ENCODE data around the gene EMP2.

The EMP2 gene

GRCh38 chr16:10610499-10611184 is 30.2 kb upstream of the EMP2 start:
- no peak for DNase-seq (ENCODE audit: low spot score)

- no peak for DNase-seq (ENCODE audit: low spot score)
Observed at GRCh38 chr16:10609402-10609774, 29.0 kb upstream of the EMP2 start.

GRCh38 chr16:10608687-10609401 is 28.4 kb upstream of the EMP2 start:
- DNase-seq (ENCODE audit: low spot score) = no peak

- no peak for DNase-seq (ENCODE audit: low spot score)
Observed at GRCh38 chr16:10607157-10607556, 26.8 kb upstream of the EMP2 start.

GRCh38 chr16:10606607-10607006 is 26.2 kb upstream of the EMP2 start:
- no peak for DNase-seq (ENCODE audit: low spot score)

GRCh38 chr16:10605636-10606035 is 25.2 kb upstream of the EMP2 start:
- DNase-seq (ENCODE audit: low spot score) = no peak

- no peak for DNase-seq (ENCODE audit: low spot score)
Observed at GRCh38 chr16:10601444-10602408, 21.3 kb upstream of the EMP2 start.

GRCh38 chr16:10600782-10601443 is 20.5 kb upstream of the EMP2 start:
- no peak for DNase-seq (ENCODE audit: low spot score)

- no peak for DNase-seq (ENCODE audit: low spot score)
Observed at GRCh38 chr16:10599626-10600025, 19.2 kb upstream of the EMP2 start.

GRCh38 chr16:10598157-10598556 is 17.8 kb upstream of the EMP2 start:
- DNase-seq (ENCODE audit: low spot score) = no peak

GRCh38 chr16:10597187-10597601 is 16.8 kb upstream of the EMP2 start:
- DNase-seq (ENCODE audit: low spot score) = no peak

GRCh38 chr16:10594312-10594950 is 14.0 kb upstream of the EMP2 start:
- DNase-seq (ENCODE audit: low spot score) = no peak

- no peak for DNase-seq (ENCODE audit: low spot score)
Observed at GRCh38 chr16:10592611-10593010, 12.2 kb upstream of the EMP2 start.

GRCh38 chr16:10590342-10590741 is 9.9 kb upstream of the EMP2 start:
- no peak for DNase-seq (ENCODE audit: low spot score)

GRCh38 chr16:10589109-10589508 is 8.7 kb upstream of the EMP2 start:
- no peak for DNase-seq (ENCODE audit: low spot score)

GRCh38 chr16:10587622-10588021 is 7.2 kb upstream of the EMP2 start:
- DNase-seq (ENCODE audit: low spot score) = no peak

GRCh38 chr16:10584981-10585438 is 4.6 kb upstream of the EMP2 start:
- DNase-seq (ENCODE audit: low spot score) = no peak

- DNase-seq (ENCODE audit: low spot score) = no peak
Observed at GRCh38 chr16:10583269-10583668, 2.9 kb upstream of the EMP2 start.

- DNase-seq (ENCODE audit: low spot score) = no peak
Observed at GRCh38 chr16:10581507-10581906, 1.1 kb upstream of the EMP2 start.

GRCh38 chr16:10580883-10581247 is 467 bp upstream of the EMP2 start:
- DNase-seq (ENCODE audit: low spot score) = no peak

GRCh38 chr16:10579575-10579964 is 828 bp downstream of the EMP2 start:
- no peak for DNase-seq (ENCODE audit: low spot score)

Data from iPS-NIHi11 (cell line).